Liver (tissue), 9 donors: ENCODE data around the gene ABCC8. TPM values are rescaled to one million over a fixed set of nuclear protein-coding genes. Genes with fewer than 3 reads are reported as not detected.

Source experiments
- DNase-seq: peaks from one replicate; pipeline ENCODE4 v3.0.0-alpha.2; 2017; ENCODE audit warnings: low spot score
- H3K27ac ChIP-seq, 2 donors: one replicate each; pipeline ENCODE4 v1.7.0; 2013; ENCODE audit warnings: inconsistent platforms in 2 of 2, low read length in 2 of 2, control low read depth in 1 of 2, low read depth in 1 of 2, mild to moderate bottlenecking in 1 of 2
- H3K27me3 ChIP-seq, 4 donors: one replicate each; pipeline versions ENCODE4 v1.6.1 to v1.7.0; 2013; ENCODE audit warnings: low read length in 3 of 4, inconsistent platforms in 1 of 4, mild to moderate bottlenecking in 1 of 4, moderate library complexity in 1 of 4; ENCODE audit not compliant: control insufficient read depth in 4 of 4, insufficient read depth in 4 of 4
- H3K36me3 ChIP-seq, 4 donors: one replicate each; pipeline versions ENCODE4 v1.6.1 to v1.7.0; 2013; ENCODE audit warnings: low read length in 3 of 4, mild to moderate bottlenecking in 3 of 4, low read depth in 1 of 4, moderate library complexity in 1 of 4; ENCODE audit not compliant: control insufficient read depth in 4 of 4, insufficient read depth in 3 of 4
- H3K4me1 ChIP-seq, 4 donors: one replicate each; pipeline versions ENCODE4 v1.6.1 to v1.7.0; 2013; ENCODE audit warnings: low read length in 3 of 4, mild to moderate bottlenecking in 3 of 4, moderate library complexity in 1 of 4; ENCODE audit not compliant: control insufficient read depth in 4 of 4, insufficient read depth in 4 of 4
- H3K4me3 ChIP-seq, 3 donors: one replicate each; pipeline versions ENCODE4 v1.6.1 to v1.7.0; 2013; ENCODE audit warnings: low read length in 3 of 3, control low read depth in 1 of 3, low read depth in 1 of 3, mild to moderate bottlenecking in 1 of 3
- H3K9ac ChIP-seq, 2 donors: one replicate each; pipeline ENCODE4 v1.7.0; 2013; ENCODE audit warnings: low read length in 2 of 2, mild to moderate bottlenecking in 2 of 2, moderate library complexity in 2 of 2, control low read depth in 1 of 2, low read depth in 1 of 2
- H3K9me3 ChIP-seq, 4 donors: one replicate each; pipeline versions ENCODE4 v1.6.1 to v1.7.0; 2013; ENCODE audit warnings: low read length in 3 of 4; ENCODE audit not compliant: control insufficient read depth in 4 of 4
- ATF3 ChIP-seq: IDR thresholded peaks from 2 replicates; pipeline ENCODE4 v1.6.1; 2016; ENCODE audit warnings: antibody characterized with exemption
- CTCF ChIP-seq: fragments of 150-350 bp; IDR thresholded peaks from 2 replicates; pipeline ENCODE4 v1.5.1; 2017; ENCODE audit warnings: improper control_type of control experiment, low read depth, low read length; ENCODE audit not compliant: missing input control
- FOXA1 ChIP-seq: IDR thresholded peaks from 2 replicates; pipeline ENCODE4 v1.6.1; 2016; ENCODE audit warnings: antibody characterized with exemption
- GABPA ChIP-seq, 2 donors: IDR thresholded peaks in 1 of 2; conservative IDR thresholded peaks in 1 of 2; 2 replicates each; pipeline ENCODE4 v1.6.1; 2016; ENCODE audit warnings: antibody characterized with exemption in 2 of 2, mild to moderate bottlenecking in 1 of 2, moderate library complexity in 1 of 2
- JUND ChIP-seq, 2 donors: IDR thresholded peaks; 2 replicates each; pipeline ENCODE4 v1.6.1; 2016; ENCODE audit warnings: antibody characterized with exemption in 2 of 2
- NR2F2 ChIP-seq: IDR thresholded peaks from 2 replicates; pipeline ENCODE4 v1.6.1; 2016; ENCODE audit warnings: antibody characterized with exemption
- RAD21 ChIP-seq, 2 donors: IDR thresholded peaks; 2 replicates each; pipeline ENCODE4 v1.6.1; 2016; ENCODE audit warnings: antibody characterized with exemption in 2 of 2, mild to moderate bottlenecking in 2 of 2
- REST ChIP-seq: IDR thresholded peaks from 2 replicates; pipeline ENCODE4 v1.6.1; 2016; ENCODE audit warnings: antibody characterized with exemption, mild to moderate bottlenecking
- RXRA ChIP-seq, 2 donors: IDR thresholded peaks; 2 replicates each; pipeline ENCODE4 v1.6.1; 2017 to 2018; ENCODE audit warnings: antibody characterized with exemption in 2 of 2, mild to moderate bottlenecking in 1 of 2
- YY1 ChIP-seq: IDR thresholded peaks from 2 replicates; pipeline ENCODE4 v1.6.1; 2016; ENCODE audit warnings: antibody characterized with exemption, mild to moderate bottlenecking
- WGBS: extraction: QIAGEN DNeasy Blood & Tissue Kit; methylation state at CpG from one replicate; pipeline ENCODE4 v1.1.7; 2013; 5-methylcytosine and 5-hydroxymethylcytosine counted together
- polyA plus RNA-seq, 2 donors: library from polyadenylated mRNA; stranded (reverse) in 1 of 2; unstranded in 1 of 2; fragments of 200-250 nt in 1 of 2; fragments of >200 nt in 1 of 2; fragmentation: Nextera tagmentation in 1 of 2; extraction: Ambion mirVana in 1 of 2; gene quantifications; one replicate each; pipeline versions ENCODE4 v1.2.1 to v1.2.3, GENCODE V29; 2013 to 2015
- total RNA-seq, 2 donors: library from RNA; depleted of rRNA; stranded (reverse); fragments of >200 nt; gene quantifications; one replicate each; pipeline ENCODE4 v1.2.3, GENCODE V29; 2014
- donor health status: healthy.
- donor health status: healthy.
- donor health status: healthy.
- donor health status: healthy.
- donor health status: healthy.

ABCC8 gene
- total and polyA plus RNA-seq, 4 donors, result 0.16 to 0.25 TPM; not detected in 2

- Histone ChIP-seq H3K4me3 (no peak overlapping the region), H3K36me3 (peaks cover 0 to 3% (median 0%) of the 10 kb centered on the region in 4 donors), H3K4me1 (no peaks in the 10 kb centered on the region), H3K9me3 (peaks cover 33 to 56% (median 36%) of the 10 kb centered on the region in 4 donors), H3K9ac (no peak overlapping the region), H3K27me3 (no peaks in the 10 kb centered on the region), H3K27ac (no peak overlapping the region)
- no peak for DNase-seq
- TF ChIP-seq RXRA (IDR thresholded peaks at IDR 0.05) (no peak), RAD21 (IDR thresholded peaks at IDR 0.05) (no peak)
- 96% methylated on average over 3 of the region's 3 CpGs for WGBS
Measured at GRCh38 chr11:17368551-17368950, 108.1 kb downstream of the ABCC8 start.

GRCh38 chr11:17366495-17366894, 110.2 kb downstream of the ABCC8 start:
- no peaks in the 10 kb centered on the region for H3K27me3 ChIP-seq
- H3K9me3 ChIP-seq, result peaks cover 16 to 36% (median 21%) of the 10 kb centered on the region in 4 donors
- no peaks in the 10 kb centered on the region for H3K36me3 ChIP-seq
- no peak for TF ChIP-seq GABPA (IDR thresholded peaks at IDR 0.05 in 1 of 2, conservative IDR thresholded peaks at IDR 0.05 in 1 of 2)
- no peak for TF ChIP-seq FOXA1
- TF ChIP-seq ATF3, result no peak
- no peak for TF ChIP-seq REST
- no peak for TF ChIP-seq JUND (IDR thresholded peaks at IDR 0.05)
- no peak overlapping the region for H3K4me3 ChIP-seq
- WGBS, result 88% methylated on average over 1 of the region's 1 CpG
- DNase-seq, result no peak
- no peaks in the 10 kb centered on the region for H3K4me1 ChIP-seq
- H3K9ac ChIP-seq, result no peak overlapping the region
- no peak overlapping the region for H3K27ac ChIP-seq

- Histone ChIP-seq H3K9ac (no peak overlapping the region), H3K9me3 (no peaks in the 10 kb centered on the region), H3K4me3 (no peak overlapping the region), H3K27ac (no peak overlapping the region), H3K36me3 (no peaks in the 10 kb centered on the region), H3K4me1 (peaks cover 6 to 27% (median 21%) of the 10 kb centered on the region in 4 donors), H3K27me3 (no peaks in the 10 kb centered on the region)
- TF ChIP-seq CTCF (peak; percentile 75), RXRA (IDR thresholded peaks at IDR 0.05) (peak in 1 of 2 donors; percentile 38), RAD21 (IDR thresholded peaks at IDR 0.05) (peak; percentile 59 to 66), YY1 (peak; percentile 30), FOXA1 (no peak), ATF3 (no peak), NR2F2 (peak; percentile 59)
- peak; percentile 64 for DNase-seq
- 56% methylated on average over 3 of the region's 3 CpGs for WGBS
Measured at GRCh38 chr11:17354601-17354991, 122.0 kb downstream of the ABCC8 start.
